ENCODE results near the gene POU2F3. TPM values are rescaled to one million over a fixed set of nuclear protein-coding genes. Genes with fewer than 3 reads are reported as not detected.

POU2F3 gene
- total RNA-seq, 2 experiments from 2014 or later, result not detected

DNA sequence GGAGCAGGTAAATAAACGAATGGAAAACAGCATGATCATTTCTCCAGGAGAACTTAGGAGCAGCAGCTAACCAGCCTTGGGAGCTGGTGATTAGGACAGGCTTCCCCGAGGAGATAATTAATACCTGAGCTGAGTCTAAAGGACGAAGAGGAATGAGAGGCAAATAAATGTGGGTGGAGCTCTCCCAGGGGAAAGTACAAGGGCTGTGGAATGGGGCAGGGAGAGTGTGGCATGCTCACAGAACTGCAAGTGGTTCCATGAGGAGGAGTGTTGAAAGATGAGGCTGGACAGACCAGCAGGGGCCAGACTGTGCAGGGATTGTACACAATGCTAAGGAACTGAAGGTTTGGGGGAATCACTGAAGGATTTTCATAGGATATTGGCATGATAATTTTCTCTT is 70.9 kb downstream of the POU2F3 start:
- no peak for DNase-seq
- no peak overlapping the region for H3K4me3 Mint-ChIP-seq
- H3K4me1 Mint-ChIP-seq, result peaks cover 2% of the 10 kb centered on the region
- no peaks in the 10 kb centered on the region for H3K9me3 Mint-ChIP-seq
- no peak overlapping the region for H3K27ac Mint-ChIP-seq
- H3K27me3 Mint-ChIP-seq, result peaks cover 14% of the 10 kb centered on the region
- POLR2A ChIA-PET, result no interaction called here
- CTCF ChIA-PET, result no interaction called here
- no peaks in the 10 kb centered on the region for H3K36me3 Mint-ChIP-seq (ENCODE audit: low read depth)

DNA sequence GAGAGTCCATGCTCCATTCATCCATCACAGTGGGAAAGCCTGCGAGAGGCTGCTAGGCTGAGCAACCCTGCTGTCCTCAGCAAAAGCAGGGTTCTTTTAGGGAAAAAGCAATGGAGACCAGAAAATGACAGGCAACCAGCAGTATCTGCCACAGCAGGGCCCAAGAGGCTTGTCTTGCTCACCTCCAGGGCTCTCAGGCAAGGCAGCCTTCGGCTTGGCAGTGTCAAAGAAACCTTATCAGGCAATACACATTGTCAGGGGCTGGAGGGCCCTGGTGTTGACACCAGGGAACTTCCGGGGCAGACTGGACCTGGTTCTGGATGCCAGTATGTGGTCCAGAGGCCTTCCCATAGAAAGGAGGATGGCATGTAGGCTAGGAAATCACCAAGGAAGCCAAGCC is 74.9 kb downstream of the POU2F3 start:
- H3K36me3 Mint-ChIP-seq (ENCODE audit: low read depth), result no peaks in the 10 kb centered on the region
- no peak for DNase-seq
- H3K27ac Mint-ChIP-seq, result no peak overlapping the region
- H3K4me1 Mint-ChIP-seq, result peaks cover 2% of the 10 kb centered on the region
- H3K27me3 Mint-ChIP-seq, result peaks cover 33% of the 10 kb centered on the region
- CTCF ChIA-PET, result interaction anchor here (1.3 to 1.7 kb wide), 2 partner anchors 12 to 14 kb away, joined by 5 to 6 read pairs; no protein-coding TSS in a partner anchor
- H3K4me3 Mint-ChIP-seq, result no peak overlapping the region
- H3K9me3 Mint-ChIP-seq, result no peaks in the 10 kb centered on the region
- POLR2A ChIA-PET, result no interaction called here

DNA sequence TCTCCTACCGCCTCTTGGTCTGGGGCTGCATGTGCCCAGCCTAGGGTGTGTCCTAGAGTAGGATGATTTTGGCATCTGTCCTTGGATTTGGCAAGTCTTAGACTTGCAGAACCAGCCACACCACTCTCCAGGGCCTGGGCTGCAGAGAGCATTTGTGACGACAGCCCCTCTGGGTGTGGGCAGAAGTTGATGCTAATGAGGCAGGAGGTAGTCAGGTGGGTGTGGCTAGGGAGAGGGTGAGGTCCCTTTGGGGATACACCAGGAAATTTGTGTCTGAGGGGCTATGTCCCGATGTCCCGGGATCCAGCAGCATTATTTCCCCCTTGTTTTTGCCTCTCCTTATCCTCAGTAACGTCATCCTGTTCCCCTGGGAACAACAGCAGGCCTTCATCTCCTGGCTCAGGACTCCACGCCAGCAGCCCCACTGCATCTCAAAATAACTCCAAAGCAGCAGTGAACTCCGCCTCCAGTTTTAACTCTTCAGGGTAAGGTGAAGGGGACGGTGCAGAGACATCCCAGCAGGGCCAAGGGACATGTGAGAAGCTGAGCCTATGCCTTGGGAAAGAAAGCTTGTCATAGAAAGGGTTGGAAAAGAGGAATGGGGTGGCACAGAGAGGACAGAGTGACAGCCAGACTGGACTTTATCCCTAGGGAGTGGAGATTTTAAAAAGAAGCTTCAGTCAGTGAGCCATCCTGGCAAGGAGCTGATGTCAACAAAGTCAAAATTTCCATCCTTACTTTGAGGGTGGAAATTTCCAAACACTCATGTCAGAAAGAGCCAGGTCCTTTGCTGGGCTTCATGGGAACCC is 77.1 kb downstream of the POU2F3 start:
- Mint-ChIP-seq H3K4me3 (no peak overlapping the region), H3K4me1 (peaks cover 2% of the 10 kb centered on the region), H3K9me3 (no peaks in the 10 kb centered on the region), H3K36me3 (ENCODE audit: low read depth) (no peaks in the 10 kb centered on the region), H3K27me3 (peaks cover 41% of the 10 kb centered on the region), H3K27ac (no peak overlapping the region)
- ChIA-PET CTCF (interaction anchor here (1.2 to 2.7 kb wide), 2 partner anchors 14 to 18 kb away, joined by 3 to 16 read pairs; no protein-coding TSS in a partner anchor), POLR2A (no interaction called here)
- no peak for DNase-seq

DNA sequence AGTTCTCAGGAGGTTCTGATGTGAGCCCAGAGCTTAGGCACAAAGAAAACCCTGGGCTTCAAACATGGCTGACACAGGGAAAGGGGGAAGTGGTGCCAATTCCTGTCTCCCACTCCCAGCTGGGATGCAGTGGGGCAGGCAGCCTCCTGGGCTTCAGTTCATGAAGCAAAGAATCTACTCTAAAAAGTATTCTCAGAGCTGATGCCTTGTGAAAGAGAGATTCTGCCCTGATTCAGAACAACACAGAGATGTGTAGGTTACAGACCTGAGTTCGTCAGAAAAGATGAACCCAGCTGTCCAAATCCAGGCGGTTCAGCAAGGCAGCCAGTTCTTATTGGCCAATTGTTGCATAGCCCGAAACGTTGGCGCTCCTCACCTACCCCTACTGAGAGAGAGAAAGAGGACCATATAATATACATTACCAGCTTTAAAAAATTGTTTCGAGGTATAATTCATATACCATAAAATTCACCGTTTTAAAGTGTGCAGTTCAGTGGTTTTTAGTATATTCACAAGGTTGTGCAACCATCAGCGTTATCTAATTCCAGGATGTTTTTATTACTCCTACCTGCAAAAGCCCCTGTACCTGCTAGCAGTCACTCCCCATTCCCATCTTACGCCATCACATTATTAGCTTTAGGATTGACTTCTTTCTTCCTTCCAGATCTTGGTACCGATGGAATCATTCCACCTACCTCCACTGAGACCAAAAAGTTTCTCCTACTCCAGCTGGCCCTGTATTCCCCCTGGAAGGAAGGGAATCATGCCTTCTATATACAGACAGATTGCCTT is 77.9 kb downstream of the POU2F3 start:
- Mint-ChIP-seq H3K36me3 (ENCODE audit: low read depth) (no peaks in the 10 kb centered on the region), H3K4me1 (peaks cover 2% of the 10 kb centered on the region), H3K4me3 (no peak overlapping the region), H3K9me3 (no peaks in the 10 kb centered on the region), H3K27ac (no peak overlapping the region), H3K27me3 (peaks cover 35% of the 10 kb centered on the region)
- no peak for DNase-seq
- CTCF ChIA-PET, result interaction anchor here (1.2 to 2.7 kb wide), 2 partner anchors 15 to 17 kb away, joined by 3 to 16 read pairs; no protein-coding TSS in a partner anchor
- POLR2A ChIA-PET, result no interaction called here

DNA sequence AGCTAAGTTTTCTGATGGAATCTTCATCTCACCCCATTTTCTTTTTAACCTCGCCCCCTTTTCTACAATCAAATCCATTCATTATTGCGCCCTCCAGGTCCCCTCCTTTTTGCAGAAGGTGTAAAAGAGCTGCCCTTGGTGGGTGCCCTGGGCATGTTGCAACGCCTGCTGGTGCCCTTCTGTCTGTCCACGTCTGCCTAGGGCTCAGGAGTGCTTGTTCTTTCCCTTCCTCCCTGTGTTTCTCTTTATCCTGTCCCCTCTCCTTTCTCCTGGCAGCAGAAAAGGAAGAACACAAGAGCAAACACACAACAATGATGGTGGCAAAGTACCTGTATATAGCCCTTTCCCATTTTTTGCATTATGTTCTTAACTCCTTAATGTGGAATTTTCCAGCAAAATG is 79.0 kb downstream of the POU2F3 start:
- no peaks in the 10 kb centered on the region for H3K36me3 Mint-ChIP-seq (ENCODE audit: low read depth)
- H3K4me1 Mint-ChIP-seq, result peaks cover 2% of the 10 kb centered on the region
- no peak for DNase-seq
- H3K27me3 Mint-ChIP-seq, result peaks cover 42% of the 10 kb centered on the region
- POLR2A ChIA-PET, result no interaction called here
- CTCF ChIA-PET, result interaction anchor here (2.7 kb wide), 1 partner anchor 16 kb away, joined by 16 read pairs; no protein-coding TSS in a partner anchor
- H3K27ac Mint-ChIP-seq, result no peak overlapping the region
- H3K4me3 Mint-ChIP-seq, result no peak overlapping the region
- H3K9me3 Mint-ChIP-seq, result no peaks in the 10 kb centered on the region

DNA sequence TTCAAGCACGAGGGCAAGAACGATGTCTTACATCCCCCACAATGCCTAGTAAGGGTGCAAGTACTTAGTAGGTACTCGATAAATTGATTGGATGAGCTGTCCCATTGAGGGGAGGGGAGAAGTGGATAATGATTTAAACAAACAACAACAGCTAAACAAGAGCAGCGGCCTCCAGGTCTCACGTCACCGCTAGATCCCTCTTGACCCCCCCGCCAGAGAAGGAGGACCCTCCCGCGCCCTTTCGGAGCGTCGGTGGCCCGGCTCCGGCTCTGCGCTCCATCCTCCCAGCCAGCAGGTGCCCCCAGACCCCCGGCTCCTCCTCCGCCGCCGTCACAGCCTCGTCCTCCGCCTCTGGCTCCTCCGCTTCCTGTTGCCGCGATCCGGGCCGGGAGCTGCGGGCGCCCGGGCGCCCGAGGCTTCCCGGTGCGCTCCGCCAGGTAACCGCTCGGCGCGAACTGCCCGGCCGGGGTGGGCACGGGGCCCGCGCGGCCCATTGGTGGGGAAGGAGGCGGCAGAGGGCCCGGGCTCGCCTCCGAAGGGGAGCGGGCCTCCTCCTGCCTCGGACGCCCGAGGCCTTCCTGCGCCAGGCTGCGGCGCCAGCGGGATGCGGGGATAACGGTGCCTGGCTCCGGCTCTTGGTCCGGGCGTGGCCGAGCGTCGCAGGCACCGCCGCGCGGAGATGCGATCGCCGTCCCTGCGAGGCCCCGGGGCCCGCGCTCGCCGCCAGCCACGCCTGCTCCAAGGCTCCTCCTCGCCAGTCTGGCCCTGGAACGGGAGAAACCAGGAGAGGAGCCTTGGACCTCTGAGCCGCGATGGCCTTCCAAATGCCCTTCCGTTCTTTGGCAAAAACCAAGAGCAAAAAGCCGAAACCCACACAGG is 85.2 kb downstream of the POU2F3 start, which contains the start of gene TLCD5:
Gene TLCD5 (plus strand): TSS at position 368 of the 879 bp plus-strand sequence. CDS start 2,143 bp downstream, outside the sequence.
- Mint-ChIP-seq H3K9me3 (no peaks in the 10 kb centered on the region), H3K4me3 (peak within 1 kb of the TSS; percentile 68), H3K27ac (peak within 1 kb of the TSS; percentile 3), H3K4me1 (peaks cover 22% of the 10 kb centered on the region), H3K27me3 (peaks cover 49% of the 10 kb centered on the region), H3K36me3 (ENCODE audit: low read depth) (no peaks in the 10 kb centered on the region)
- POLR2A ChIA-PET, result interaction anchor here (0.7 kb wide), 1 partner anchor 76 kb away, joined by 3 read pairs; no protein-coding TSS in a partner anchor
- CTCF ChIA-PET, result interaction anchor here (1.5 kb wide), 1 partner anchor 9 kb away, joined by 3 read pairs; no protein-coding TSS in a partner anchor
- peak; percentile 52 for DNase-seq

DNA sequence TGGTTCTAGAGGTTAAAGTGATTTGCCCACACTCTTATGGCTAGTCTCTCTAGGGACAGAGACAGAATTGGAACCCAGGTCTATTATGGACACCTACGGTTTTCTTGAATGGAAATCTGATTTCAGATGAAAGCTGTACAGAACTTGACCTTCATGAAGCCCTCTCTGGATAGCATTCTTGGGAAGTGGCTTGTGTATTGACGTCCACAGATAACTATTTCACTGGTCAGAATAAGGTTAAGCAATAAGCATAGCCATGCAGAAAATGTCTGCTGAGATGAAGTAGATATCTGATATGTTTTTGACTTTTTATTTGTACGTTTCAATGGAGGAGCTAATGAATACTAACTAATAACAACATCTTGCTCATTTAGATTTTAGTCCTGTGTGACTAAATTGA is 86.3 kb downstream of the POU2F3 start:
- peaks cover 47% of the 10 kb centered on the region for H3K27me3 Mint-ChIP-seq
- no peaks in the 10 kb centered on the region for H3K9me3 Mint-ChIP-seq
- ChIA-PET POLR2A (interaction anchor here (1.1 to 1.8 kb wide), 2 partner anchors 9 to 78 kb away, joined by 3 to 4 read pairs; partner anchors contain the start of gene ARHGEF12), CTCF (interaction anchor here (0.8 to 1.0 kb wide), 3 partner anchors 23 to 970 kb away, joined by 3 read pairs; no protein-coding TSS in a partner anchor)
- H3K4me3 Mint-ChIP-seq, result peak overlapping the region; percentile 57
- peaks cover 22% of the 10 kb centered on the region for H3K4me1 Mint-ChIP-seq
- no peak overlapping the region for H3K27ac Mint-ChIP-seq
- H3K36me3 Mint-ChIP-seq (ENCODE audit: low read depth), result no peaks in the 10 kb centered on the region
- no peak for DNase-seq

DNA sequence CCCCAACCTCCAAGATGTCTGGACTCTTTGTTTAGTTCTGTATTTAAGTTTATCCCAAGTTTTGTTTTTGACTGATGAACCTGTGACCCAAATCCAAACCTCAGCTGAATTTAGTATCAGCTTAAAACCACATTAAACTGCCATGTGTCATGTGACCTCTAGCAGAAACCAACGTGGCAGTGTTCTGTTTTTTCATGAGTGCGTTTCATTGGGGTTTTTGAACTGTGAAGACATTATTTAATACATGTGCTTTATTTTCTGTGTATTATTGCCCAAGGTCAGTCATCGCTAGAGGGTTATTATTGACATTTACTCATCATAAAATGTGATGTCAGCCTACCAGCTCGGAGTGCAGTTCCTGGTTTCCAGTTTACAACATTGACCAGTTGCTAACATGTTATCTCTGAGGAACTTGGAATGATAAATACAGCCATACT is 86.9 kb downstream of the POU2F3 start:
- H3K4me3 Mint-ChIP-seq, result no peak overlapping the region

DNA sequence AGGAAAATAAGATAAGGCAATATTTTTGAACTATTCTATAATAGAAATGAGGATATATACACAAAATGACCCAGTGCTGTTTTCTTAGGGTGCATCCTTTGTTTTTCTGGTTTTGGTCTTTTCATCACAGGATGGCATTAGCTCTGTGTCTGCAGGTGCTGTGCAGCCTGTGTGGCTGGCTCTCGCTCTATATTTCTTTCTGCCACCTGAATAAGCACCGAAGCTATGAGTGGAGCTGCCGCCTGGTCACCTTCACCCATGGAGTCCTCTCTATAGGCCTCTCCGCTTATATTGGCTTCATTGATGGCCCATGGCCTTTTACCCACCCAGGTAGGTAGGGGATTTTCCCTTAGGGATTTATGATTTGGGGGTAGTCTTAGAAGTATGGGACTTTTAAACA is 87.4 kb downstream of the POU2F3 start:
- ChIA-PET CTCF (interaction anchor here (1.0 to 1.4 kb wide), 2 partner anchors 8 to 971 kb away, joined by 3 to 4 read pairs; no protein-coding TSS in a partner anchor), POLR2A (interaction anchor here (1.1 to 1.8 kb wide), 2 partner anchors 8 to 79 kb away, joined by 3 to 4 read pairs; partner anchors contain the start of gene ARHGEF12)
- H3K27me3 Mint-ChIP-seq, result peaks cover 49% of the 10 kb centered on the region
- no peak for DNase-seq
- H3K27ac Mint-ChIP-seq, result no peak overlapping the region
- no peaks in the 10 kb centered on the region for H3K9me3 Mint-ChIP-seq
- H3K36me3 Mint-ChIP-seq (ENCODE audit: low read depth), result no peaks in the 10 kb centered on the region
- no peak overlapping the region for H3K4me3 Mint-ChIP-seq
- peaks cover 22% of the 10 kb centered on the region for H3K4me1 Mint-ChIP-seq

More for the DNA sequence above, 86.9 kb downstream of the POU2F3 start:
- DNase-seq, result no peak
- POLR2A ChIA-PET, result interaction anchor here (1.1 to 1.8 kb wide), 2 partner anchors 9 to 79 kb away, joined by 3 to 4 read pairs; partner anchors contain the start of gene ARHGEF12
- Mint-ChIP-seq H3K27ac (no peak overlapping the region), H3K36me3 (ENCODE audit: low read depth) (no peaks in the 10 kb centered on the region), H3K27me3 (peaks cover 49% of the 10 kb centered on the region), H3K9me3 (no peaks in the 10 kb centered on the region), H3K4me1 (peaks cover 22% of the 10 kb centered on the region)
- CTCF ChIA-PET, result interaction anchor here (0.8 to 1.4 kb wide), 4 partner anchors 8 to 971 kb away, joined by 3 to 4 read pairs (median 3); no protein-coding TSS in a partner anchor

DNA sequence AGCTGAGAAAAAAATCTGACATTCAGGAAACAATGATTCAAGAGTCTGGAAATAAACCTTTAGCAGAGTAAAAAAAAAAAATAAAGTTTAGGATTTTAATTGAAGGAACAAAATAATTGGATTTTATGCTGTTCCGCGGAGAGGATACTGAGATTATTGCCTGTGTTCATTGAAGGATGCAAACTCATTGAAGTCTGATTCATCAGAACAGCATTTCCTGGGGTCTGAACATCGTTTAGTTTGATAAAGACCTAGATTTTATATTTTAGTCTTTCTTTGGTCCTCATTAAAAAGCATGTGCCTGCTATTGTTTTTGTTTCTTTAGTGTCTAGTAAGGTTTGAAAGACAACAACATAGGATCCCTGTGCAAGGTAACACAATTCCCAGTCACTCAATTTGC is 89.6 kb downstream of the POU2F3 start:
- POLR2A ChIA-PET, result no interaction called here
- H3K27me3 Mint-ChIP-seq, result peaks cover 45% of the 10 kb centered on the region
- peaks cover 28% of the 10 kb centered on the region for H3K4me1 Mint-ChIP-seq
- CTCF ChIA-PET, result no interaction called here
- no peak overlapping the region for H3K27ac Mint-ChIP-seq
- H3K9me3 Mint-ChIP-seq, result no peaks in the 10 kb centered on the region
- no peak for DNase-seq
- no peak overlapping the region for H3K4me3 Mint-ChIP-seq
- no peaks in the 10 kb centered on the region for H3K36me3 Mint-ChIP-seq (ENCODE audit: low read depth)

DNA sequence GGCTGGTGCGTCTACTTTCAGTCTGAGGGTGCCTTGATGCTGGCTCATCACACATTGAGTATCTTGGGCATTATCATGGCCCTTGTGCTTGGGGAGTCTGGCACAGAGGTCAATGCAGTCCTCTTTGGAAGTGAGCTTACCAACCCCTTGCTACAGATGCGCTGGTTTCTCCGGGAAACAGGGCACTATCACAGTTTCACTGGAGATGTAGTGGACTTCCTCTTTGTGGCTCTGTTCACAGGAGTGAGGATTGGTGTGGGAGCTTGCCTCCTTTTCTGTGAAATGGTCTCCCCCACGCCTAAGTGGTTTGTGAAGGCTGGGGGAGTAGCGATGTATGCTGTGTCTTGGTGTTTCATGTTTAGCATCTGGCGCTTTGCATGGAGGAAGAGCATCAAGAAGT is 90.1 kb downstream of the POU2F3 start:
- ChIA-PET POLR2A (no interaction called here), CTCF (no interaction called here)
- Mint-ChIP-seq H3K27ac (no peak overlapping the region), H3K4me1 (peaks cover 26% of the 10 kb centered on the region), H3K9me3 (no peaks in the 10 kb centered on the region), H3K27me3 (peaks cover 43% of the 10 kb centered on the region), H3K4me3 (no peak overlapping the region), H3K36me3 (ENCODE audit: low read depth) (no peaks in the 10 kb centered on the region)
- DNase-seq, result no peak

DNA sequence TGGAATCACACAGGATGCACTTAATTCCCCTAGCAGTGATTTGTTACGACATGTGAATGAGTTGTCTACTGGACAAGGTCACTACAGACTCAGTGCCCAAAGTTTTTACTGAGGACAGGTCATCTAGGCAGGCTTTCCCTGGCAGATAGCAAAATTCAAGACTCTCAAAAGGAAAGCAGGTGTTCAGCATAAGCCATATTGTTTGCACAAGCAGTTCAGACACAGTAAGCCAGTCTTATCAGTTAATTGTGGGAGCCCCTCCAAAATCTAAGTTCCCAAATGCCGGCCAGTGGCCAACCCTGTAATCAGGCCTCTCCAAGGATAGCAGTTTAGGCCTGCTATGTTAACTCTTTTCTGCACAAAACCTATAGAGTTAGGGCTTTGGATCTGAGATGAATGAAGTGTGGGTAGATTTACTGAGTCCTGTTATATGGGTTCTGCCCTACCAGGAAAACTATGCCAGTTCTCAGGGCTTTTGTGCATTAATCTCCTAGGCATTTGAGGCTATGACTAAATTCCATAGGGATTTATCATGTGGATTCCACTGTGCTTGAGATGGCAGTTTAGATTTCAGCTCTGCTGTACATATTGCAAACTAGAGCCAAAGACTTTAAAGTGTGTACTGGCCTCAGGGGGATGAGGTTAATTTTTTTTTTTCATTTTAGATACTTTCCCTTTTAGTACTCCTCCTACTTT is 91.5 kb downstream of the POU2F3 start:
- POLR2A ChIA-PET, result no interaction called here
- Mint-ChIP-seq H3K4me3 (no peak overlapping the region), H3K27ac (no peak overlapping the region), H3K4me1 (peaks cover 20% of the 10 kb centered on the region), H3K36me3 (ENCODE audit: low read depth) (no peaks in the 10 kb centered on the region), H3K27me3 (peaks cover 37% of the 10 kb centered on the region), H3K9me3 (no peaks in the 10 kb centered on the region)
- DNase-seq, result no peak
- CTCF ChIA-PET, result no interaction called here

Data from activated CD4-positive, alpha-beta memory T cell treated with anti-CD3 and anti-CD28 coated beads, Interleukin-2, amount 10 ng/mL, durations not matched to agents 7 days and 5 days (primary cell).